Epithelial cell of esophagus (primary cell): Measurements from ENCODE around the gene PTGFRN.

Experiments used
- DNase-seq: peaks from one replicate; pipeline ENCODE4 v3.0.0; 2010; ENCODE audit warnings: low read depth
- H3K4me3 ChIP-seq: 2 replicates; pipeline ENCODE4 v1.5.1; 2011; ENCODE audit warnings: mild to moderate bottlenecking, low read length, control low read depth
- CTCF ChIP-seq: IDR thresholded peaks from 2 replicates; pipeline ENCODE4 v1.5.1; 2011; ENCODE audit warnings: low read depth, mild to moderate bottlenecking, low read length, control low read depth, inconsistent platforms; ENCODE audit not compliant: insufficient read depth; ENCODE audit errors: missing control alignments

The PTGFRN gene

GRCh38 chr1:117037802-117038201, 128.1 kb downstream of the PTGFRN start:
- TF ChIP-seq CTCF, result no peak
- no peak for DNase-seq
- no peak overlapping the region for H3K4me3 ChIP-seq

- no peak for DNase-seq
- no peak for TF ChIP-seq CTCF
- H3K4me3 ChIP-seq, result no peak overlapping the region
Measured at GRCh38 chr1:117038236-117038635, 128.5 kb downstream of the PTGFRN start.
